EH (cell line): ENCODE measurements around the gene PSMB9.
A peak's percentile ranks its signal among the peaks of the same experiment; 100 is the strongest.

Experiments used
- DNase-seq: peaks from one replicate; pipeline ENCODE4 v3.0.0-alpha.2; 2015; ENCODE audit warnings: low read depth

Gene PSMB9

GRCh38 chr6:32906539-32906938 lies 52.5 kb downstream of the PSMB9 start:
- DNase-seq = peak; percentile 66

GRCh38 chr6:32908897-32909296 lies 54.9 kb downstream of the PSMB9 start:
- DNase-seq = no peak
